GM18505 (cell line): Measurements from ENCODE around the gene CELSR2.

Source experiments
- ATAC-seq: cut with Tn5 transposase; IDR thresholded peaks from one replicate; pipeline ENCODE4 v1.9.1; 2021; ENCODE audit not compliant: unreplicated experiment
- POLR2A ChIP-seq: IDR thresholded peaks from 4 replicates; pipeline ENCODE4 v1.6.1; 2011; ENCODE audit warnings: borderline replicate concordance; ENCODE audit not compliant: insufficient read depth, insufficient read length; ENCODE audit errors: extremely low read depth

Gene CELSR2

DNA sequence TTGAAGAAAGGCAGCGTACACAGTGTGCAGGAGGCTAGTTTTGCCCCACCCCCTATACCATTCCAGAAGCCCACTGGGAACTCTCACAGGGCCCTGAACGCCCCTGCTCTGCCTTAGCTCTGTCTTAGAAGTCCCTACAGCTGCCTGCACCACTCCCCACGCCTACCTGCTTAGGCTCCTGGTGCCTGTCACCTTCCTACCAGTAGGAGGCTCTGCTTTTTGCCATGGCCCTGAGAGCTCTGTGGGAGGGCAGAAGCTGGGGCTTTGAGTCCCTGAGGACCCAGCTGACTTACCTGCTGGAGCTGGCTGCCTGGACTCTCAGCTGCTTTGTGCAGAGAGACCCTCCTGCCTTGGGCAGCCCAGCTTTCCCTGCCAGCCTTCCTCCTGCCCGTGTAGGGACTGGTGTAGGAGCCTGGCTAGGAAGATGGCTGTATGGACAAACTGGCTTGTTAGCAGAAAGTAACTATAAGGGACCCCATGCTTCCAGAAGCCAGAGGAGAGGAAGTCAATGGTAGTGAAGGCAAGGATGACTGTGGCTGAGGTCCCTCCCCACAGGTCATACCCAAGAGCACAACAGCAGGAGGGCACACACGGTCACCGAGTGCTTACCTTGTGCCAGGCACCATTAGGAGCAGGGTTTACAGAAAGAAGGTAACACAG, 9.8 kb upstream of the CELSR2 start:
- no peak for ATAC-seq
- no peak for TF ChIP-seq POLR2A

- ATAC-seq, result no peak
- peak; percentile 26 for TF ChIP-seq POLR2A
Observed at GRCh38 chr1:109240158-109241152, 8.9 kb upstream of the CELSR2 start.

GRCh38 chr1:109241344-109241743, 8.0 kb upstream of the CELSR2 start:
- ATAC-seq, result no peak
- TF ChIP-seq POLR2A, result no peak

- TF ChIP-seq POLR2A, result no peak
- no peak for ATAC-seq
Observed at GRCh38 chr1:109241841-109242345, 7.4 kb upstream of the CELSR2 start.

DNA sequence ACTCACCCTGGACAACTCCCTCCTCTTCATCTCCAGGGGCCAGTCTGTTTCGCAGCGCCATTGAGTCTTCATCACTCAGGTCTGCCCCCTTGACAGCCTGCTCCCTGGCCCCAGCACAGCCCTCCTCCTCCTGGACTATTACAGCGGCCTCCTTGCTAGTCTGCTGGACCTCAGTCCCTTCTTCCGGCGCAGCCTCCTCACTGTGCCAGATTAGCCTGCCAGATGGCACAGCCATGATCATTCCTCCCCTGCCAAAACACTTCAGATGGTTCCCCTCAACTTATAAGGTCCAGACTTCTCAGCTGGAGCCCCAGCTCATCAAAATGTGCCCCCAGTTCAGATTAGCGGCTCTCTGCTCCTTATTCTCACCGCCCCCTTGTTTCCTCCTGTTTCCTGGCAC, 7.0 kb upstream of the CELSR2 start:
- TF ChIP-seq POLR2A, result no peak

DNA sequence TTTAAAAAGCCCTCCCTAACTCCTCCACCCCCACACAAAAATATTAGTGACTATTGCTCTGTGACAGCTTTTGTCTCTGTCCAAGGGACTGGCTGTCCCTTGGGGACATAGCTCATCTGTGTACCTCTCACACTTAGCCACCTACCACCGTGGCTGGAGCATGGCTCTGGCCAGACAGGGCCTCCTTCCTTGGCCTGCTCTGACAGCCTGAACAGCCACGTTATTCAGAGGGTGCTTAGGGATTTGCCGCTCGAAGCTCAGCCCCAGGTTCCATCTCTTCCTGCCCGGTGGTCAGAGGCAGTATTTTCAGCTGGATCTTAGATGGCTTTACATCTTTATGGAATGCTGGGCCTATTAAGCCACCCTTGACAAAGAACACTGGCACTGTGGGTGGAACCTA, 6.1 kb upstream of the CELSR2 start:
- TF ChIP-seq POLR2A, result no peak
- ATAC-seq, result no peak

More for the DNA sequence above, 7.0 kb upstream of the CELSR2 start:
- ATAC-seq, result no peak

- ATAC-seq, result no peak
Observed at GRCh38 chr1:109243860-109244552, 5.3 kb upstream of the CELSR2 start.

DNA sequence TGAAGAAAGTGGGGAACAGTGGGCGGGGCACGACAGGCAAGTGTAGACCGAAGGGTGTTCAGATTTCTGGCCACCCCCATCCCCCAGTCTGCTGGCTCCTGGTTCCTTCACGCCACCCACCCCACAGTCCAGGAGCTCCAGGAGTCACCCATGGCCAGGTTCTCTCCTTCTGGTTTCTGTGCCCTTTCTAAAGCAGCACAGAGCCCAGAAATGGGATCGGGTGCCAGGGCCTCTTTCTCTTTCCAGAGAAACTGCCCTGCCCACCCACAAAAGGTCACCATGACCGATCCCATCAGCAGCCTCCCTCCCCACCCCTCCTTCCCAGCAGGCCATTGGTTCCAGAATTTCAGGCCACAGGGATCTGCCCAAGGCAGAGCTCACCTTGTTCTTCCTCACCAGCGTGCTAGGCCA, 3.2 kb upstream of the CELSR2 start:
- TF ChIP-seq POLR2A, result no peak

More at GRCh38 chr1:109243860-109244552, 5.3 kb upstream of the CELSR2 start:
- TF ChIP-seq POLR2A, result no peak

GRCh38 chr1:109247401-109248365, 1.7 kb upstream of the CELSR2 start:
- ATAC-seq, result no peak
- no peak for TF ChIP-seq POLR2A

More for the DNA sequence above, 3.2 kb upstream of the CELSR2 start:
- ATAC-seq, result no peak

DNA sequence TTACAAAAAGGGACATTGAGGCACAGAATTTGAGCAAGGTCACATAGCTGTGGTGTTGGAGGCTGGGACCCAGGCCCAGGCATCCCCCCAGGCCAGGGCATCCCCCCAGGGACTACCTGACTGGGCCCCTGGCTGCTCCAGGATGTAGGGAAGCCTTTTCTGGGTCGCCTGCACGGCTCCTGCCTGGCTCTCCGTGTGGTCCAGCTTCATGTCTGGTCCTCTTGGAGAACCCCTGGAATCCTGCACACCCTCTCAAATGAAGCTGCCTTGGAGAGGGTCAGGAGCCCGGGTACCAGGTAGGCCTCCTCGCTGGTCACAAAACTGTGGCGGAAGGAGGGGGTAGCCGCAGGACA, 919 bp upstream of the CELSR2 start:
- no peak for ATAC-seq
- TF ChIP-seq POLR2A, result no peak

DNA sequence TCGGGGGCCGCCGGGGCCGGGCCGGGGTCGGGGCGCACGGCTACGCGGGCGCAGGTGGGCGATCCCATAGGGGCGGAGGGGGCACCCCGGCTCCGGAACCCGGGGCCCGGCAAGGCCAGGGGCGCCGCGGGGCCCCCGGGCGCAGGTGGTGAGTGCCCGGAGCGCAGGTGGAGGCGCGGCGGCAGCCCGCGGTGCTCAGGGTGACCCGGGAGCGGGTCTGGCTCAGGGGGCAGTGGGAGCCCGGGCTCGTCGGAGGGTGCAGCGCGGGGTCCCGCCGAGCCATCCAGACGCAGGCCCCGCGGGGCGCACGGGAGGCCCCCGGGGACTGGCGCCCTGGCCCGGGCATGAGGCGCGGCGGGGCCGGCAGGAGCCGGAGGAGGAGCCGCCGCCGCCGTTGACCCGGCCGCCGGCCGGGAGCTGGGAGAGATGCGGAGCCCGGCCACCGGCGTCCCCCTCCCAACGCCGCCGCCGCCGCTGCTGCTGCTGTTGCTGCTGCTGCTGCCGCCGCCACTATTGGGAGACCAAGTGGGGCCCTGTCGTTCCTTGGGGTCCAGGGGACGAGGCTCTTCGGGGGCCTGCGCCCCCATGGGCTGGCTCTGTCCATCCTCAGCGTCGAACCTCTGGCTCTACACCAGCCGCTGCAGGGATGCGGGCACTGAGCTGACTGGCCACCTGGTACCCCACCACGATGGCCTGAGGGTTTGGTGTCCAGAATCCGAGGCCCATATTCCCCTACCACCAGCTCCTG, 489 bp downstream of the CELSR2 start:
- ATAC-seq, result peak; percentile 30
- no peak for TF ChIP-seq POLR2A
